Activated T-helper 1 cell treated with anti-CD3 and anti-CD28 coated beads, Interleukin-12 subunit alpha, Interleukin-12 subunit beta, Interleukin-2, Interleukin-4 antibody, amounts not matched to agents 30 ng/mL and 10 ng/mL and 1 ng/mL, durations not matched to agents 14 hours and 24 hours and 36 hours (primary cell): Measurements from ENCODE around the gene FER. TPM values are rescaled to one million over a fixed set of nuclear protein-coding genes. Genes with fewer than 3 reads are reported as not detected.

Experiments used
- DNase-seq: peaks from one replicate; pipeline ENCODE4 v3.0.0; 2021; ENCODE audit warnings: low spot score
- H3K27ac Mint-ChIP-seq: one replicate; pipeline ENCODE4 v1.8.0; 2021; ENCODE audit warnings: mild to moderate bottlenecking, mixed read lengths
- H3K27me3 Mint-ChIP-seq: one replicate; pipeline ENCODE4 v1.8.0; 2022; ENCODE audit warnings: mild to moderate bottlenecking, moderate library complexity, mixed read lengths; ENCODE audit not compliant: insufficient read depth
- H3K36me3 Mint-ChIP-seq: one replicate; pipeline ENCODE4 v1.8.0; 2021; ENCODE audit warnings: low read depth, mixed read lengths
- H3K4me1 Mint-ChIP-seq: one replicate; pipeline ENCODE4 v1.8.0; 2021; ENCODE audit warnings: low read depth, mixed read lengths
- H3K4me3 Mint-ChIP-seq: one replicate; pipeline ENCODE4 v1.8.0; 2021; ENCODE audit warnings: mild to moderate bottlenecking, moderate library complexity, mixed read lengths
- H3K9me3 Mint-ChIP-seq: one replicate; pipeline ENCODE4 v1.8.0; 2021; ENCODE audit warnings: mixed read lengths
- intact Hi-C: fragments of 100-400 bp; cut with micrococcal nuclease; formaldehyde crosslinking; loops from one replicate; pipeline ENCODE4 v1.15.1; 2024
- total RNA-seq: library from RNA; stranded (reverse); gene quantifications from 2 replicates; pipeline ENCODE4 v1.2.3, GENCODE V29; 2022

The FER gene
- total RNA-seq, 1 donor from 2014 or later = 2.6 TPM

GRCh38 chr5:108930107-108930506 is 182.4 kb downstream of the FER start:
- intact Hi-C loops = no loop called here
- Mint-ChIP-seq H3K9me3 (peaks cover 6% of the 10 kb centered on the region), H3K36me3 (no peaks in the 10 kb centered on the region), H3K4me3 (no peak overlapping the region), H3K27me3 (no peaks in the 10 kb centered on the region), H3K27ac (no peak overlapping the region), H3K4me1 (no peaks in the 10 kb centered on the region)
- DNase-seq = no peak

DNA sequence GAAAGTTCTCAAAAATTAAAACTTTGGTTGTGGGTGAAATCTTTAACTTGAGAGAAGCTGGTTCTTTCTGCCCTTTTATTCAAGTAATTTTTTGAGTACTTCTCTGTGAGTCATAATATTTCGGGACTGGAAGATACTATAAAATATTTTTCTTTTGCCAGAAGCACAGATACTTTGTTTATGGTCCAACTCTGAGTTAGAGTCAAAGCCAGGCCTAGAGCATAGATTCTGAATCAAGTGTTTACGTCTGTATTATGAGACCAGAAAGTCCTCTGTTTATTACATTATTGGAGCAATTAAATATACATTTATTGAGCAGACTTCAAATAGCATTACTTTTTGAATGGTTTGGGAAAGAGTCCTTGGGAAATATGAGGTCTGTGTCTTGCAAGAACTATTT is 187.9 kb downstream of the FER start:
- Mint-ChIP-seq H3K9me3 (peaks cover 6% of the 10 kb centered on the region), H3K36me3 (no peaks in the 10 kb centered on the region), H3K27ac (no peak overlapping the region), H3K4me1 (no peaks in the 10 kb centered on the region), H3K4me3 (no peak overlapping the region), H3K27me3 (no peaks in the 10 kb centered on the region)
- no peak for DNase-seq
- intact Hi-C loops = no loop called here

DNA sequence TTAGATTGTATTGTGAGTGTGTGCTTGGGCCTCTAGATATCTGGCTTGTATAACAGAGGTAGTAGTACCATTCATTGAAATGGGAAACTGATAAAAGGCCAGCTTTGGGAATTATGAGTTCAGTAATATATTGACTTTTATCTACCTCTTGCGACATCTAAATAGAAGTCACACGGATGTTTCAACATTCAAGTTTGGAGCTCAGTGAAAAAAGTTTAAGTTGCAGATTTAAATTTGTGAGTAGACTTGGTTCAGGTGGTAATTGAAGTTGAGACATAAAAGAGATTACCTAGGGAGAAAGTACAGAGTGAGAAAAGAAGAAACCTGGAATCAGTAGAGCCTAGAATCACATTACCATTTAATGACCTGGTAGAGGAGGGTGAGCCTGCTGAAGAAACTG is 189.5 kb downstream of the FER start:
- H3K9me3 Mint-ChIP-seq = peaks cover 6% of the 10 kb centered on the region
- intact Hi-C loops = no loop called here
- no peaks in the 10 kb centered on the region for H3K36me3 Mint-ChIP-seq
- no peak overlapping the region for H3K4me3 Mint-ChIP-seq
- no peak overlapping the region for H3K27ac Mint-ChIP-seq
- no peaks in the 10 kb centered on the region for H3K27me3 Mint-ChIP-seq
- no peak for DNase-seq
- H3K4me1 Mint-ChIP-seq = no peaks in the 10 kb centered on the region

- H3K4me1 Mint-ChIP-seq = no peaks in the 10 kb centered on the region
- DNase-seq = no peak
- no peaks in the 10 kb centered on the region for H3K36me3 Mint-ChIP-seq
- no peak overlapping the region for H3K4me3 Mint-ChIP-seq
- H3K27ac Mint-ChIP-seq = no peak overlapping the region
- no peaks in the 10 kb centered on the region for H3K9me3 Mint-ChIP-seq
- intact Hi-C loops = no loop called here
- H3K27me3 Mint-ChIP-seq = no peaks in the 10 kb centered on the region
Observed at GRCh38 chr5:108940506-108940905, 192.8 kb downstream of the FER start.

- H3K4me3 Mint-ChIP-seq = no peak overlapping the region
- H3K4me1 Mint-ChIP-seq = no peaks in the 10 kb centered on the region
- no peaks in the 10 kb centered on the region for H3K9me3 Mint-ChIP-seq
- intact Hi-C loops = no loop called here
- no peak for DNase-seq
- H3K36me3 Mint-ChIP-seq = no peaks in the 10 kb centered on the region
- H3K27me3 Mint-ChIP-seq = no peaks in the 10 kb centered on the region
- no peak overlapping the region for H3K27ac Mint-ChIP-seq
Observed at GRCh38 chr5:108941746-108942145, 194.0 kb downstream of the FER start.

- no peak overlapping the region for H3K4me3 Mint-ChIP-seq
- no peak for DNase-seq
- no peaks in the 10 kb centered on the region for H3K36me3 Mint-ChIP-seq
- no peaks in the 10 kb centered on the region for H3K9me3 Mint-ChIP-seq
- no peaks in the 10 kb centered on the region for H3K4me1 Mint-ChIP-seq
- no peaks in the 10 kb centered on the region for H3K27me3 Mint-ChIP-seq
- H3K27ac Mint-ChIP-seq = no peak overlapping the region
- intact Hi-C loops = no loop called here
Observed at GRCh38 chr5:108942701-108943100, 195.0 kb downstream of the FER start.

DNA sequence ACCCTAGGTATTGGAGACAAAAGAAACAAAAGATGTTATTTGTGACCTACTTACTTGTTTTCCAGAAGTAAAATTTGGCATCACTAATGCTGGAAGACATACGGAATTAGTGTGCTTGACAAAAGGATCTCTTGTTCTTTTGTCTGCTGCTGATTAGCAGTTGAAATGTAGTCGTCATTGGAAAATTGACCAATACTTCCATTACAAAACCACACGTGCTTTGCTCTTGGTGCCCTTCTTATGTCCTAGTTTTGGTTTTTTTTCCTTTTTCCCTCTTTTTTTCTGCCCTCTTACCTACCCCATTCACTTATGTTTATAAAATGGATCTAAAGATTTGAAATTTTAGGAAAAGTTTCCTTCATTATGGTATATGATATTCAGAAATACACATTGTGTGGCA is 197.4 kb downstream of the FER start:
- Mint-ChIP-seq H3K27me3 (no peaks in the 10 kb centered on the region), H3K4me3 (no peak overlapping the region), H3K9me3 (no peaks in the 10 kb centered on the region), H3K27ac (no peak overlapping the region), H3K36me3 (no peaks in the 10 kb centered on the region), H3K4me1 (no peaks in the 10 kb centered on the region)
- intact Hi-C loops = no loop called here
- DNase-seq = no peak

GRCh38 chr5:108946008-108946407 is 198.3 kb downstream of the FER start:
- no peaks in the 10 kb centered on the region for H3K9me3 Mint-ChIP-seq
- no peak overlapping the region for H3K27ac Mint-ChIP-seq
- H3K27me3 Mint-ChIP-seq = no peaks in the 10 kb centered on the region
- no peaks in the 10 kb centered on the region for H3K4me1 Mint-ChIP-seq
- no peak overlapping the region for H3K4me3 Mint-ChIP-seq
- intact Hi-C loops = no loop called here
- no peak for DNase-seq
- H3K36me3 Mint-ChIP-seq = no peaks in the 10 kb centered on the region

DNA sequence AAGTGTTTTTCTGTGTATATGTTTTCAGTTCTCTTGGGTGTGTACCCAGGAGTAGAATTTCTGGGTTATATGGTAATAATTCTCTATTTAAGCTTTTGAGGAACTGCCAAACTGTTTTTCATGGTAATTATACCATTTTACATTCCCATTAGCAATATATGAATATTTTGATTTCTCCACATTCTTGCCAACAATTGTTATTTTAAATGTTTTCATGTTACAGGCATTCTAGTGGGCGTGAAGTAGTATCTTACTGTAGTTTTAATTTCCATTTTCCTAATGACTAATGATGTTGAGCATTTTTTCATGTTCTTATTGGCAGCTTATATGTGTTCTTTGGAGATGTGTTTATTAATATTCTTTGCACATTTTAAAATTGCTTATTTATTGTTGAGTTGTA is 199.5 kb downstream of the FER start:
- Mint-ChIP-seq H3K27ac (no peak overlapping the region), H3K9me3 (no peaks in the 10 kb centered on the region), H3K36me3 (no peaks in the 10 kb centered on the region), H3K27me3 (no peaks in the 10 kb centered on the region), H3K4me3 (no peak overlapping the region), H3K4me1 (no peaks in the 10 kb centered on the region)
- no peak for DNase-seq
- intact Hi-C loops = no loop called here

DNA sequence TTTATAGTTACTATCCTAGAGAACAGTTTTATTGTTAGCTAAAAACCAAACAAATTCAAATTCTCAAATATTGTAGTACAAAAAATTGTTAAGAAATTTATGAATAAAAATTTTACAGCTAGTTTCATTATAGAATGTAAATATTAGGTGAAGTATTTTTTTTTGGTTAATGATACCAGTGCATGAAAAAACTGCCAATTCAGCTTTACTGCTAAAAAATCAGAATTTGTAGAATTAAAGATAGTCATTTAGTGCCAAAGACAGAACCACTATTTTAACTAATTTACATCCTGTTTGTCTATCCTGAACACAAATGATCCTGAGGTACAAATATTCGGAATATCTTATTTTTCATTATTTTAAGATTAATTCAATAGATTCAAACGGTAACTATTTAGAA is 202.6 kb downstream of the FER start:
- H3K27me3 Mint-ChIP-seq = no peaks in the 10 kb centered on the region
- DNase-seq = no peak
- H3K4me3 Mint-ChIP-seq = no peak overlapping the region
- H3K4me1 Mint-ChIP-seq = no peaks in the 10 kb centered on the region
- H3K36me3 Mint-ChIP-seq = no peaks in the 10 kb centered on the region
- no peak overlapping the region for H3K27ac Mint-ChIP-seq
- intact Hi-C loops = no loop called here
- no peaks in the 10 kb centered on the region for H3K9me3 Mint-ChIP-seq

DNA sequence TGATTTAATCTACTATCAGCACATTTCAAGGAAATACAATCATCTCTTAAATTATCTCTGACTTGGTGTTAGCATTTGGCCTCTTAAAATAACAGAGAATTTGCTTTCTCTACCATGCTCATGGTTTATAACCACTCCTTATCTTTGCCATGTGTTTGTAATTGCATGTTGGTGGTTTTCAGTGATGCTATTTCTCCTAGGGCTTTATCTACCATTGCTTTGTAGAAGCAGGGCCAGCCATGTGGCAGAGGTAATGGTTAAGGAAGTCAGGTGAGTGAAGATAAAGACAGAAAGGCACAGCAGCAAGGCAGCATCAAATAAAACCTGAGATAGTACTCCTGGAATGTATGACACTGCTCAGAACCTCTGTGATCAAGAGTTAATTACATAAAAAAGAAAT is 206.2 kb downstream of the FER start:
- Mint-ChIP-seq H3K4me3 (no peak overlapping the region), H3K9me3 (no peaks in the 10 kb centered on the region), H3K4me1 (no peaks in the 10 kb centered on the region), H3K27ac (no peak overlapping the region), H3K36me3 (no peaks in the 10 kb centered on the region), H3K27me3 (no peaks in the 10 kb centered on the region)
- DNase-seq = no peak
- intact Hi-C loops = no loop called here

- Mint-ChIP-seq H3K9me3 (no peaks in the 10 kb centered on the region), H3K4me3 (no peak overlapping the region), H3K36me3 (no peaks in the 10 kb centered on the region), H3K4me1 (no peaks in the 10 kb centered on the region), H3K27me3 (no peaks in the 10 kb centered on the region), H3K27ac (no peak overlapping the region)
- no peak for DNase-seq
- intact Hi-C loops = no loop called here
Observed at GRCh38 chr5:108957333-108957732, 209.6 kb downstream of the FER start.

GRCh38 chr5:108966910-108967309 is 219.2 kb downstream of the FER start:
- H3K4me3 Mint-ChIP-seq = no peak overlapping the region

GRCh38 chr5:108974594-108974993 is 226.9 kb downstream of the FER start:
- Mint-ChIP-seq H3K36me3 (no peaks in the 10 kb centered on the region), H3K27me3 (no peaks in the 10 kb centered on the region), H3K4me3 (no peak overlapping the region), H3K27ac (no peak overlapping the region), H3K9me3 (no peaks in the 10 kb centered on the region), H3K4me1 (no peaks in the 10 kb centered on the region)
- intact Hi-C loops = no loop called here
- no peak for DNase-seq

More at GRCh38 chr5:108966910-108967309, 219.2 kb downstream of the FER start:
- Mint-ChIP-seq H3K4me1 (no peaks in the 10 kb centered on the region), H3K27me3 (no peaks in the 10 kb centered on the region), H3K9me3 (no peaks in the 10 kb centered on the region), H3K27ac (no peak overlapping the region), H3K36me3 (no peaks in the 10 kb centered on the region)
- intact Hi-C loops = loop anchor here (10.0 kb wide), 1 partner anchor 282 kb away; no protein-coding TSS in a partner anchor
- no peak for DNase-seq
